ENCODE data around the gene ZNF45. TPM values are rescaled to one million over a fixed set of nuclear protein-coding genes. Genes with fewer than 3 reads are reported as not detected.

ZNF45 gene
- total RNA-seq, 1 experiment from 2014 or later: 19.8 TPM

DNA sequence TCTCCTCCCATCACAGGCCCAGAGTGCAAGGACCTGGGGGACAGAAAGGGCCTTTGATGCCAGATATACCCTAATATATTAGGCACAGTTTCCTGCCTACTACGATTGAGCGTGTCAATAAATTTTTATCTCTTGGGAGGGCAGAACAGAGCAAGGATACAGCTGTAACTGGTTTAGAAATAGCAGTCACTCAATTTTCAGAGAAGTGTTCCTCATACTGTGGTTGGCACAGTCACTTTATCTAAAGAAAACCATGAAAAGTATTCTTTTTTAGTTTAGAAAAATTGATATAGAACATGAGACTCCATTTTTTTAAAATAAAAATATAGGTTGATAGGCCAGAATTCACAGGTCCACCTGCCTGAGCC lies 48.4 kb upstream of the ZNF45 start:
- no peak for DNase-seq
- H3K4me2 ChIP-seq (ENCODE audit: insufficient read depth, insufficient read length, low read length): no peak overlapping the region
- no peak overlapping the region for H3K9ac ChIP-seq (ENCODE audit: extremely low read depth, insufficient read length, low read length)
- no peak overlapping the region for H4K91ac ChIP-seq (ENCODE audit: insufficient read length, low read depth, low read length)
- no peak overlapping the region for H4K5ac ChIP-seq (ENCODE audit: insufficient read length, low read depth, low read length)
- H3K9me3 Mint-ChIP-seq: peaks cover 23 to 43% of the 10 kb centered on the region in 2 experiments
- H3K56ac ChIP-seq (ENCODE audit: insufficient read length, low read depth, low read length): no peak overlapping the region
- no peak overlapping the region for H3T11ph ChIP-seq (ENCODE audit: low read length)
- H3K79me1 ChIP-seq (ENCODE audit: insufficient read depth, low read depth, low read length, poor library complexity, severe bottlenecking): peaks cover 3% of the 10 kb centered on the region
- H3K4me3 Mint-ChIP-seq: peak overlapping the region; percentile 97 to 98; a peak in 3 of 5 replicates
- H3K23me2 ChIP-seq (ENCODE audit: insufficient read length, low read depth, low read length, poor library complexity, severe bottlenecking): peaks cover 6% of the 10 kb centered on the region
- no peak overlapping the region for H2BK120ac ChIP-seq (ENCODE audit: low read depth, low read length, poor library complexity, severe bottlenecking)
- no peaks in the 10 kb centered on the region for H3K27me3 ChIP-seq (ENCODE audit: insufficient read depth, low read length)
- H3K14ac ChIP-seq (ENCODE audit: insufficient read depth, low read length): no peak overlapping the region
- H3K27ac Mint-ChIP-seq: no peak overlapping the region
- no peak overlapping the region for H2BK20ac ChIP-seq (ENCODE audit: low read depth, low read length, poor library complexity, severe bottlenecking)
- H2BK5ac ChIP-seq (ENCODE audit: insufficient read length, low read length): no peak overlapping the region
- TF ChIP-seq CTCF (conservative IDR thresholded peaks at IDR 0.05): no peak
- no peak overlapping the region for H4K8ac ChIP-seq (replicated peaks; ENCODE audit: insufficient read length, low read depth, low read length)
- H3K27ac ChIP-seq (ENCODE audit: insufficient read length, low read depth, low read length): no peak overlapping the region
- H3K4ac ChIP-seq (ENCODE audit: low read depth, low read length): no peak overlapping the region
- no peak overlapping the region for H2BK12ac ChIP-seq (ENCODE audit: insufficient read length, low read depth, low read length)
- H3K18ac ChIP-seq (ENCODE audit: insufficient read length, low read depth, low read length): no peak overlapping the region
- H3K23ac ChIP-seq (ENCODE audit: insufficient read length, low read depth, low read length): no peak overlapping the region
- no CpG with 5 or more reads among the region's 2 CpGs for WGBS (ENCODE audit: extremely low coverage, insufficient read length, low lambda C conversion rate)
- no peaks in the 10 kb centered on the region for H3K4me1 ChIP-seq (ENCODE audit: insufficient read depth, low read length)
- no peak overlapping the region for H2AK5ac ChIP-seq (ENCODE audit: insufficient read length, low read length)
- H3K79me2 ChIP-seq (ENCODE audit: insufficient read depth, low read length): no peaks in the 10 kb centered on the region; the same call in 1 of the 2 replicates
- H3K27me3 Mint-ChIP-seq (ENCODE audit: low read depth): no peaks in the 10 kb centered on the region
- H2BK15ac ChIP-seq (ENCODE audit: low read depth, low read length): no peak overlapping the region
- no peaks in the 10 kb centered on the region for H3K9me3 ChIP-seq (ENCODE audit: control insufficient read depth, low read depth, low read length)
- no peak overlapping the region for H2AFZ ChIP-seq (ENCODE audit: low read length)
- H3K4me1 Mint-ChIP-seq: no peaks in the 10 kb centered on the region; a peak in 1 of 4 replicates
- peaks cover 0 to 4% (median under 1%) of the 10 kb centered on the region in 3 experiments; a peak in 5 of 7 replicates for H3K36me3 Mint-ChIP-seq (ENCODE audit: insufficient read depth in 1 of 3, low read depth in 3 of 3)
- no peaks in the 10 kb centered on the region for H4K20me1 ChIP-seq (ENCODE audit: control insufficient read depth, insufficient read depth, insufficient read length)

All from H9 (cell line).